ENCODE results near the gene KIF12.

DNA sequence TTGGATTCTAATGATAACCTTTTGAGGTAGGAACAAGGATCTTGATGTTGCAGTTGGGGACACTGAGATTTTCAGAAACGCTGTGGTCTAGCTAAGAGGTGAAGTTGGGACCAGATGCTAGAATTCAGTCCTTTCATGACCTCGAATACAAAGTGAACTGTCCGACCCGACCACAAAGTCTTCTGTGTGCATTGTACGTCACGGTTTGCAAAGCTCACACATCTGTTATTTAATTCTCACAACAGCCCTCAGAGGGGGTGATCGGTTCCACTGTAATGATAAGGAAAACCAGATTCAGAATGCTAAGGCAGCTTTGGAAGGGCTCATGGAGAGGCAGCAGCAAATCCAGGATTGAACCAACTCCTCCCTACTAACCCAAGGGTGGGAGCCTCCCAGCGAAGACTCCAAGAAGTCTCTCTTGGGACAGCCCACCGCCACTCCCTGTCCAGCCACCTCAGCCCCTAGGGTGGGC, 16.6 kb upstream of the KIF12 start:
- TF ChIP-seq, protein P1, sequence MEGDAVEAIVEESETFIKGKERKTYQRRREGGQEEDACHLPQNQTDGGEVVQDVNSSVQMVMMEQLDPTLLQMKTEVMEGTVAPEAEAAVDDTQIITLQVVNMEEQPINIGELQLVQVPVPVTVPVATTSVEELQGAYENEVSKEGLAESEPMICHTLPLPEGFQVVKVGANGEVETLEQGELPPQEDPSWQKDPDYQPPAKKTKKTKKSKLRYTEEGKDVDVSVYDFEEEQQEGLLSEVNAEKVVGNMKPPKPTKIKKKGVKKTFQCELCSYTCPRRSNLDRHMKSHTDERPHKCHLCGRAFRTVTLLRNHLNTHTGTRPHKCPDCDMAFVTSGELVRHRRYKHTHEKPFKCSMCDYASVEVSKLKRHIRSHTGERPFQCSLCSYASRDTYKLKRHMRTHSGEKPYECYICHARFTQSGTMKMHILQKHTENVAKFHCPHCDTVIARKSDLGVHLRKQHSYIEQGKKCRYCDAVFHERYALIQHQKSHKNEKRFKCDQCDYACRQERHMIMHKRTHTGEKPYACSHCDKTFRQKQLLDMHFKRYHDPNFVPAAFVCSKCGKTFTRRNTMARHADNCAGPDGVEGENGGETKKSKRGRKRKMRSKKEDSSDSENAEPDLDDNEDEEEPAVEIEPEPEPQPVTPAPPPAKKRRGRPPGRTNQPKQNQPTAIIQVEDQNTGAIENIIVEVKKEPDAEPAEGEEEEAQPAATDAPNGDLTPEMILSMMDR (conservative IDR thresholded peaks at IDR 0.05), result no peak
- TF ChIP-seq EZH2 (IDR thresholded peaks at IDR 0.05; ENCODE audit: low read depth), result no peak

Data from PC-9 (cell line).